Dermis microvascular lymphatic vessel endothelial cell (primary cell): ENCODE data around the gene WDR90. TPM values are rescaled to one million over a fixed set of nuclear protein-coding genes. Genes with fewer than 3 reads are reported as not detected.

Experiments
- DNase-seq, 2 donors: peaks; one replicate each; pipeline versions ENCODE4 v3.0.0 to v3.0.0-alpha.2; 2010; ENCODE audit warnings: low read depth in 2 of 2
- total RNA-seq: library from RNA; depleted of rRNA; stranded (reverse); fragments of >200 nt; gene quantifications from 2 replicates; pipeline ENCODE4 v1.2.1, GENCODE V29; 2014

The WDR90 gene
- total RNA-seq, 1 donor from 2014 or later = 6.8 TPM

- no peak for DNase-seq
Observed at GRCh38 chr16:658679-659571, 9.8 kb downstream of the WDR90 start.

- no peak for DNase-seq
Observed at GRCh38 chr16:659618-660017, 10.5 kb downstream of the WDR90 start.

GRCh38 chr16:660132-660458, 10.9 kb downstream of the WDR90 start:
- DNase-seq = no peak

GRCh38 chr16:660459-661183, 11.5 kb downstream of the WDR90 start:
- peak; percentile 77 to 93 for DNase-seq

GRCh38 chr16:661184-661821, 12.1 kb downstream of the WDR90 start:
- DNase-seq = no peak

GRCh38 chr16:662095-662494, 12.9 kb downstream of the WDR90 start:
- no peak for DNase-seq

GRCh38 chr16:662597-662996, 13.4 kb downstream of the WDR90 start:
- DNase-seq = no peak

- DNase-seq = no peak
Observed at GRCh38 chr16:666572-666971, 17.4 kb downstream of the WDR90 start.

GRCh38 chr16:667113-667779, 18.1 kb downstream of the WDR90 start:
- no peak for DNase-seq

- peak; percentile 73 to 93 for DNase-seq
Observed at GRCh38 chr16:667780-668518, 18.8 kb downstream of the WDR90 start, which contains the start of gene RHOT2. Gene RHOT2 (plus strand): TSS chr16:668132. CDS start chr16:668200, 68 bp downstream.

GRCh38 chr16:668519-669171, 19.5 kb downstream of the WDR90 start:
- DNase-seq = peak in 1 of 2 donors; percentile 18

- no peak for DNase-seq
Observed at GRCh38 chr16:669666-670065, 20.5 kb downstream of the WDR90 start.

GRCh38 chr16:670485-671352, 21.6 kb downstream of the WDR90 start:
- no peak for DNase-seq

- DNase-seq = no peak
Observed at GRCh38 chr16:671353-672131, 22.4 kb downstream of the WDR90 start.

GRCh38 chr16:672371-672770, 23.2 kb downstream of the WDR90 start:
- DNase-seq = no peak

- no peak for DNase-seq
Observed at GRCh38 chr16:672851-673250, 23.7 kb downstream of the WDR90 start.

- no peak for DNase-seq
Observed at GRCh38 chr16:673399-673991, 24.3 kb downstream of the WDR90 start.

GRCh38 chr16:674214-674881, 25.2 kb downstream of the WDR90 start:
- no peak for DNase-seq
